Measurements from ENCODE around the gene TEX19.

DNA sequence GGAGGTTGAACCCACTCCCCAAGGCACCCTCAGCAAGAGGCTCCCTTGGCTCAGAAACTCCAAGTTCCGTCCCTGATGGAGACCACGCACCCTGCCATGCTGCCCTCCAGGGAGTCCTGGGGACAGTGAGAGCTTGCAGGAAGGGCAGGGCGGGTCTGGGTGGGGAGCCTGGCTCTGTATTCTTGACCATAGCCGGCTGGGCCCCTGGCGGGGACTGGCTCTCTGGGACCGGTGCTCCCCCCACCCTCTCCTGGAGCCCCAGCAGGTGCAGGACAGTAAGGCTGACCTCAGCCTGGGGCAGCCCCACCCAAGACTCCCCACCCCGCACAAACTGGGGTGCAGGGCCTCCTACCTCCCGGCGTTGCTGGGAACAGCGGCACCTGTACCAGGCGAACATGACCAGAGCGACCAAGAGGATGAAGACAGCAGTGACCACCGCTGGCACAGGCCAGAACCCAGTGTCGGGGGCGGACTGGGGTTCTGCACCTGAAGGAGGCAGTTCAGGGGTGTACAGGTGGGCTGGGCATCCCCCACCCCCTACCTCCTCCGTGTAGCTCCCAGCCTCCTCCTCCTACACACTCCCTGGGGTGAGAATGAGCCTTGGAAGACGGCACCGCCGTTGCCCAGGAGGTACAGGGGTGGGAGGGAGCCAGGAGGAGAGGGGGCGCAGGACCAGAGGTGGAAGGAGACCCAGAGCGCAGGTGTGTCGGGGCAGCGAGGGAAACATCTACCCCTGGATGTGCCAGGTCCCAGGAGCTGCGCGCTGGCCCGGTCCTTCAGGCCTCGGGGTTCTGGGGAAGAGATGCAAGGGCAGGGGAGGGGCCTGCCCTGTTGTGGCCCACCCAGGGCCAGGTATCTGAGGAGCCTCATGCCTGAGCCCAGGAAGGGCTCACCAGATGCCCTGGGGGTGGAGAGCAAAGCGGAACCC, 36.3 kb upstream of the TEX19 start:
- TF ChIP-seq, protein P1, sequence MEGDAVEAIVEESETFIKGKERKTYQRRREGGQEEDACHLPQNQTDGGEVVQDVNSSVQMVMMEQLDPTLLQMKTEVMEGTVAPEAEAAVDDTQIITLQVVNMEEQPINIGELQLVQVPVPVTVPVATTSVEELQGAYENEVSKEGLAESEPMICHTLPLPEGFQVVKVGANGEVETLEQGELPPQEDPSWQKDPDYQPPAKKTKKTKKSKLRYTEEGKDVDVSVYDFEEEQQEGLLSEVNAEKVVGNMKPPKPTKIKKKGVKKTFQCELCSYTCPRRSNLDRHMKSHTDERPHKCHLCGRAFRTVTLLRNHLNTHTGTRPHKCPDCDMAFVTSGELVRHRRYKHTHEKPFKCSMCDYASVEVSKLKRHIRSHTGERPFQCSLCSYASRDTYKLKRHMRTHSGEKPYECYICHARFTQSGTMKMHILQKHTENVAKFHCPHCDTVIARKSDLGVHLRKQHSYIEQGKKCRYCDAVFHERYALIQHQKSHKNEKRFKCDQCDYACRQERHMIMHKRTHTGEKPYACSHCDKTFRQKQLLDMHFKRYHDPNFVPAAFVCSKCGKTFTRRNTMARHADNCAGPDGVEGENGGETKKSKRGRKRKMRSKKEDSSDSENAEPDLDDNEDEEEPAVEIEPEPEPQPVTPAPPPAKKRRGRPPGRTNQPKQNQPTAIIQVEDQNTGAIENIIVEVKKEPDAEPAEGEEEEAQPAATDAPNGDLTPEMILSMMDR (IDR thresholded peaks at IDR 0.05) = no peak
- no peak for TF ChIP-seq POLR2AphosphoS5 (IDR thresholded peaks at IDR 0.05)
- TF ChIP-seq POLR2A (IDR thresholded peaks at IDR 0.05) = no peak
